Measurements from ENCODE around the gene INPP5J.
"Not testable (repeated sequence)": the region's sequence is repeated elsewhere in the genome, so short reads cannot be mapped to it uniquely, and the experiment has no call there.

The INPP5J gene

DNA sequence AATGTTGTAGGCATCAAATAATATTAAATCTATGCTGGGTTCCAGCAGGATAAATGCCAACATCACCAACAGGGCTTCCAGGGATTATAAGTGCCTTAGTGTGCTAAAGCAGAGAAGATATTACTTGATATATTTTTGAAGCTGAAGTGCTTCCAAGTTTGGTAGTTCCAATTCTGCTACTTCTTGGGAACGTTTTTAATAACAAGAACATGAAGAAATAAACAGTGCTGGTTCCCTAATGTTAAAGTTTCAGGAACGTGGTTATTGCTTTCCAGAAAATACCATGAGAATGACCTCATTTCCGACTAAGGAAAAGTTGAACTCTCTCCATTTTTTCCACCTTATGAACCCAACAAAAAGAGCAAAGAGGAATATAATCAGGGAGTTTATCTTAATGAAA is 32.7 kb downstream of the INPP5J start:
- DNase-seq, result no peak

DNA sequence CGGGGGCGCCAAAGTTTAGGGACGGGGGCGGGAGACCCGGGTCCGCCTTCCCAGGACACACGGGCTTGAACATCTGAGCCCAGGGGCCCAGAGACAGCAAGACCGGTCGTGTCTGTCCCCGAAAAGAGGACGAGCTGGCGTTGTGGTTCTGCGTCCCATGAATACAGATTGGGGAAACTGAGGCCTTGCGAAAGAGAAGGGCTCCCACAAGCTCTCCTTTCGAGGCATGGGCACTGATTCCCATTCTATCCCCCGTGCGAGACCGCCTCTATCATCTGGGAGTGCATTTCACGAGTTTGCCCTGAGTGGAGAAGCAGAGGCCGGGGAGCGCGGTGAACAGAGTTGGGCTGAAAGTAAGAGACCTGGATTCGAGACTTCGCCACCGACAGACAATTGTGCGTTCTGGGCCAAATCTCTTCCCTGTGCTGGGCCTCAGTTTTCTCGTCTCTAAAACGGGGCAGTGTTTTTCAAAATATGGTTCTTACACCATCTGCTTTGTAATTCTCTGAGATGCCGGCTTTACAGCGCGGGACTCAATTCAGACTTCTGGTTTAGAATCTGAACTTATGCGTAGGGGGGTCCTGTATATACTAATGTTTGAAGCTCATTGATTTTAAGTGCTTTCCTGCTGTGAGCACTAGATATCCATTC is 37.7 kb downstream of the INPP5J start:
- no peak for DNase-seq

DNA sequence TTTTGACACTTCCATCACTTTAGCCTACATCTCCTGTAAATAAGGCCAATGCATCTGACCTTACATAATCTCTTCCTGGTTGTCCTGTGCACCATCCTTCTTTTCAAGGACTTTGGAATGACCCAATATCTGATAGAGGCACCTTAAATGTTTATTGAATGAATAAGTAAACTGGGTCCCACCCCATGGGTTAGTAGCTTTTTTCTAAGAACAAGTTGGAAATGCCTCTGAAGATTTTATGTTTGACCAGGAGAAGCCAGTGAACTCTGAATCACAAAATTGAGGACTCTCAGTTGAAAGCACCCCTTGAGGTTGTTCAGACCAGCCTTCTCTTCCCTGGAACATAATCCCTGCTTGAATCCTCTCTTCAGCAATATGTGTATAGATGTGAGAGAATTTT is 38.6 kb downstream of the INPP5J start:
- DNase-seq, result no peak

DNA sequence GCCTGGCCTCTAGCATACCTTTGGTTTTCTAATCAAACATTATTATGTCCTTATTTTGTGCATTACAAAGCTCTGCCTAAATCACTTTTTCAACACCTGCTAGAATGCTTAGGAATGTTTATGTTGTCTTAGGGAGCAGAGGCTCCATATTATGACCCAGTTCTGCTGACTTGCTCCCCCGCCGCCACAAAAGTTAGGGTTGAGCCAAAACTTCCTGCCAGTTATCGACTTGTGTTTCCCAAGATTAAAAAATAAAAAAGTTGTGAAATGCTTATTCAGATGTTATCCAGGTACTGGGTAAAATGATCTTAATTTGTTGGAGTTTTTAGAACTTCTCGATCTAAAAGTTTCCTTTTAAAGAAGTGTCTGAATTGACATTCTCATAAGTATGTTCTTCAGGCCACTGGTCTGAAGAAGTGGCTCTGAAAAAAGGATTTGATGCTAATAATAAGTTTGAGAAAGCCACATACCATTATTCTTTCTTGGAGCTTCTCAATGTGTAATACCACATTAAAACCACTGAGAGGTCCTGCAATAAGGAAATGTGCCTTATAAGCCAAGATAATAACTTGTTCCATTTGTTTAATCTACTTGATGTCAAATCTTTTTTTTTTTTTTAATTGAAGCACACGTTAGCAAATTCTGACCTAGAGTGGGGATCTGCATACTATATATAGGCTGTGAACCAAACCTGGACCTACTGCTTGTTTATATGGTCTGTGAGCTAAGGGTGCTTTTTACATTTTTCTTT is 39.4 kb downstream of the INPP5J start:
- DNase-seq, result no peak

DNA sequence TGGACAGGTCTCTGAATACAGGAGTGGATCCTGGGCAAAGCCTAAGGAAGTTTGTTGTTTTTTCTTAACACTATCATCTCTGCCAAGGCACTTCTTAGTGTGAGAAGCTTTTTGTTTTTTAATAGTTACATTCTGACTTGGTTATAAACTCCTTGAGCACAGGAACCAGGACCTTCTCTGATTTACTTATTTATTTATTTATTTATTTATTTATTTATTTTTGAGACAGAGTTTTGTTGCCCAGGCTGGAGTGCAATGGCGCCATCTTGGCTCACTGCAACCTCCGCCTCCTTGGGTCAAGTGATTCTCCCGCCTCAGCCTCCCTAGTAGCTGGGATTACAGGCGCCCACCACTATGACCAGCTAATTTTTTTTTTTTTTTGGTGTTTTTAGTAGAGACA is 48.2 kb downstream of the INPP5J start:
- DNase-seq, result no peak

DNA sequence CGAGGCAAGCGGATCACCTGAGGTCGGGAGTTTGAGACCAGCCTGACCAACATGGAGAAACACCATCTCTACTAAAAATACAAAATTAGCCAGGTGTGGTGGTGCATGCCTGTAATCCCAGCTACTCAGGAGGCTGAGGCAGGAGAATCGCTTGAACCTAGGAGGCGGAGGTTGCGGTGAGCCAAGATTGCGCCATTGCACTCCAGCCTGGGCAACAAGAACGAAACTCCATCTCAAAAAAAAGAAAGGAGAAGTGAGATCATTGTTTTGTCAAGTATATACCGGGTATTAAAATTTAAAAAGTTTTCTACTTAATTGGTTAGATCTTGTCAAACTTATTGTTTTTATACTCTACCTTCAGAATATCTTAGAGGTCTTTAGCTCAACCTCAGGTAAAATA is 49.0 kb downstream of the INPP5J start:
- DNase-seq, result not testable (repeated sequence)

DNA sequence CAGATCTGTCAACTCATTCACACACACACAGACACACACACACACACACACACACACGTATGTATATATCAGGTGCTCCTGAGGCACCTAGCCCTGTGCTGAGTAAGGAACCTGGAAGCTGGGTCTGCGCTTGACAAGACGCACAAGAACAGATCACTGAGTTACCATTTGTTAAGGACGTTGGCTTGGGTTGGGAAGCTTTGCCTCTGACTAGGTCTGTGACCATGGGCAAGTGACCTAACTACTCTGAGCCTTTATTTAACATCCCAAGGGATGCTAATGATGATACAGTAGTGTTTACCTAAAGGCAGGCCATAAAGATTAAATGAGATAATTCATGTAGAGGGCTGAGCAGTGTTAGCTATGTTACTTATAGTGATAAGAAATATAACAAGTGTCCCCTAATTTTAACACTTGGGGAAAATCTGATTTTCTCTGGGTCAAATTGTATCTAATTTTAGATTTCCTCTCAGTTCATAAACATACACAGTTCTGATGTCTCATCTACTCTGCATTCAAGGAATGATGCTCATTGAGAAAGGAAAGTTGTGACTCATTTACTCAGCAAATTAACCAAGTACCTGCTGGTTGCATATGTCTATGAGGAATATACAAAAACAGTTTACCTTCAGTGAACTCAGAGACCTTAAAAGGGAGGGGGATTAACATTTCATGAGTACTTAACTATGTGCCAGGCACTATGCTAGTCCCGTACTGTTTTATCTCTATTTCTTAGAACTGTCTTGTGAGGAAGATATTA is 50.8 kb downstream of the INPP5J start:
- no peak for DNase-seq

DNA sequence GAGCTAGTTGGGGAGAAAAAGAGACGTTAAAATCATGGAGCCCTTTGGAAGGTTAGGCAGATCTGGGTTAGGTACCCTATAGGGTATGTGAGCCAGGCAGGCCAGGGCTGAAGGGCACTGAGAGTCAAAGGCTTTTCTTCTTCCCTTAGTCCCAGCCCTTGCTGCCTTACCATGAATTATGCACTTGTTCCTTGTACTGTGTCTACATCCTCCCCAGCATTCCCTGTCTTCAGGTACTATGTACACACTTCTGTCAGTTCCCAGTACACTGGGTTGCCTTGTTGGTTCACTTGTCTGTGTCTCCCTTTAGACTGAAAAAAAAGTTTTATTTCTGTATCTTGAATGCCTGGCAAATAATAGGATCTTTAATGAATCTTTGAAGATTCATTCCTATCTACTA is 54.2 kb downstream of the INPP5J start:
- no peak for DNase-seq

DNA sequence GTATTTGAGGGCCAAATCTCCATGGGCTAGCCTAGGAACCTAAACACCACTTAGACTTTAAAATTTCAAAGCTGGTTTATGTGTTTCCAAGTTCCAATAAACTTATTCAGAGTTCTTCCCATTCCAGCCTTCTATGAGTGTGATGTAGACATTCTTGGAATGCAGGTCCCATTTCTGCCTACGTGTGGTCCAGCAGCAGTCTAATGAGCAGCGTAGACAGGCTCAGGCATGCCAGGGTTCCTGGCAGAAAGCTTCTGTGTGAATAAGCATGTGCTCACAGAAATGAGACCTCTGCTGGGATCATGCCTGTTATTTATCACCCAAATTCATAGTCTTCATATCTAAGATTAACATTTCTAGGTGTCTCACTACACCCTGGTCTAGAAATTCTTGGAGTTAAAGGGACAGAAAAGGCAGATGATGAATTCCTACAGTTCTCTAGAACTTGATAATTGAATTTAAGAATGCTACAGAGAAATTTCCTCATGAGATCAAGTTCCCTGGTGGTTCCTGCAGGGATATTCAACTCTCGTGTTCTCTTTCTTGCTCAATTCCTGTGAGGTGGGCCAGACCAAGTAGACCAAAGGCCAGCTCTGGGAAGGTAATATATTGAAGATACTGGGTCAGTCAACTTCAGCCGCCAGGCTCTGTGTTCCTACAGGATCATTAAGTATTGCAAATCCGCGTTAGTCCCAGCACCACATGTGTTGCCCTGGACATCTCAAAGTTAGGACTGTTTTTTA is 54.8 kb downstream of the INPP5J start:
- no peak for DNase-seq

DNA sequence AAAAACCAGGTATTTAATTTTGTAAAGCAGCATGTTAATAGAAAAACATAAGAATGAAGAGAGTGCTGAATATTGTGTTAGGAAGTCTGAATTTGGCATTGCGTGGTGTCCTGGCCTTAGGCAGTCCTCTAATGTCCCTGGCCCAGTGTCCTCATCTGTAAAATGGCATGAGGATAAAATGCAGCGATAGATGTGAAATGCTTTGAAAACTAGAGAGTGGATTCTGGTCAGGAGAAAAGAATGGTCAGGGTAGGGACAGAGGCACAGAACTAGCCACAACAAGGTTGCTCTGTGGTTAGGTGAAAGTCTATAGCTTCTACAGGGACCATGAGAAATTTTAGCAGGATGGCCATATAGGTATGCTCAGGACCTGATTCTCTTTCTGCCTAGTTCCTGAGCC is 56.1 kb downstream of the INPP5J start:
- DNase-seq, result no peak

DNA sequence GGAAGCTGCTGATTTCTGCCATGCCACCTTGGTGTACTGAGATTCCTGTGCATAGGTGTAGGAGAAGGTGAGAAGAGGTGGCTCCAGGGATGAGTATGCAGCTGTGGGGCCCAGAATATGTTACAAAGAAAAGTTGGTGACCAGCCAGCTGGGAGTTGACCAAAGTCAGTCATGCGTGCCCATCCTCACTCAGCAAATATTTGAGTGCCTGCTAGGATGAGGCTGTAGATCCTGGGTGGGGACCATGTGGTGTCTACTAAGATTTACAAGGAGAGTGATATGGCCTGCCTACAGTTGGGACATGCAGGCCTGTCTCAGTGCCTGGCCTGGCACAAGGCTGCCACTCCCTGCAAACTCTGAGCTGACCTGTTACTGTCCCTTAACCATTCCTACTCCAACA is 56.6 kb downstream of the INPP5J start:
- peak; percentile 62 for DNase-seq

DNA sequence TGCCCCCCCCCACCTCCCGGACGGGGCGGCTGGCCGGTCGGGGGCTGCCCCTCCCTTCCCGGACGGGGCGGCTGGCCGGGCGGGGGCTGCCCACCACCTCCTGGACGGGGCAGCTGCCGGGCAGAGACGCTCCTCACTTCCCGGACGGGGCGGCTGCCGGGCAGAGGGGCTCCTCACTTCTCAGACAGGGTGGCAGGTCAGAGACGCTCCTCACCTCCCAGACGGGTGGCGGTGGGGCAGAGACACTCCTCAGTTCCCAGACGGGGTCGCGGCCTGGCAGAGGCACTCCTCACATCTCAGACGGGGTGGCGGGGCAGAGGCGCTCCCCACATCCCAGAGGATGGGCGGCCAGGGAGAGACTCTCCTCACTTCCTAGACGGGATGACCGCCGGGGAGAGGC is 61.2 kb downstream of the INPP5J start:
- no peak for DNase-seq

Data from SHP77 treated with DMSO at 0.1 percent for 48 hours (cell line).